Mononuclear cell (primary cell): Measurements from ENCODE around the gene TTC28. TPM values are rescaled to one million over a fixed set of nuclear protein-coding genes. Genes with fewer than 3 reads are reported as not detected.

Experiments used
- H3K27me3 ChIP-seq: 2 replicates; pipeline ENCODE4 v1.6.0; 2011; ENCODE audit warnings: low read length, control low read depth; ENCODE audit not compliant: insufficient read depth
- H3K4me1 ChIP-seq: 2 replicates; pipeline ENCODE4 v1.5.1; 2011; ENCODE audit warnings: mild to moderate bottlenecking, low read length, control low read depth; ENCODE audit not compliant: insufficient read depth
- H3K4me3 ChIP-seq: 2 replicates; pipeline ENCODE4 v1.5.1; 2011; ENCODE audit warnings: mild to moderate bottlenecking, low read length, moderate library complexity
- H3K9me3 ChIP-seq: 2 replicates; pipeline ENCODE4 v1.5.1; 2011; ENCODE audit warnings: low read depth, mild to moderate bottlenecking, control low read depth, low read length
- total RNA-seq: library from RNA; depleted of rRNA; stranded (reverse); fragments of >200 nt; gene quantifications from one replicate; pipeline ENCODE4 v1.2.3, GENCODE V29; 2012

The TTC28 gene
- total RNA-seq, 1 donor: 1.5 TPM

GRCh38 chr22:28358312-28358711, 321.3 kb downstream of the TTC28 start:
- H3K27me3 ChIP-seq: no peaks in the 10 kb centered on the region
- no peaks in the 10 kb centered on the region for H3K9me3 ChIP-seq
- no peaks in the 10 kb centered on the region for H3K4me1 ChIP-seq
- H3K4me3 ChIP-seq: no peak overlapping the region

GRCh38 chr22:28357193-28357592, 322.4 kb downstream of the TTC28 start:
- no peaks in the 10 kb centered on the region for H3K27me3 ChIP-seq
- no peak overlapping the region for H3K4me3 ChIP-seq
- no peaks in the 10 kb centered on the region for H3K4me1 ChIP-seq
- no peaks in the 10 kb centered on the region for H3K9me3 ChIP-seq

GRCh38 chr22:28351476-28351875, 328.2 kb downstream of the TTC28 start:
- H3K4me1 ChIP-seq: no peaks in the 10 kb centered on the region
- no peaks in the 10 kb centered on the region for H3K27me3 ChIP-seq
- no peak overlapping the region for H3K4me3 ChIP-seq
- no peaks in the 10 kb centered on the region for H3K9me3 ChIP-seq

GRCh38 chr22:28348613-28349609, 330.7 kb downstream of the TTC28 start:
- Histone ChIP-seq H3K4me1 (no peaks in the 10 kb centered on the region), H3K27me3 (no peaks in the 10 kb centered on the region), H3K9me3 (no peaks in the 10 kb centered on the region), H3K4me3 (no peak overlapping the region)

- Histone ChIP-seq H3K4me3 (no peak overlapping the region), H3K9me3 (no peaks in the 10 kb centered on the region), H3K27me3 (no peaks in the 10 kb centered on the region), H3K4me1 (no peaks in the 10 kb centered on the region)
Measured at GRCh38 chr22:28346308-28346707, 333.3 kb downstream of the TTC28 start.

- Histone ChIP-seq H3K4me3 (no peak overlapping the region), H3K27me3 (no peaks in the 10 kb centered on the region)
Measured at GRCh38 chr22:28344918-28345703, 334.5 kb downstream of the TTC28 start.

GRCh38 chr22:28341001-28341400, 338.6 kb downstream of the TTC28 start:
- Histone ChIP-seq H3K27me3 (no peaks in the 10 kb centered on the region), H3K9me3 (no peaks in the 10 kb centered on the region), H3K4me3 (no peak overlapping the region), H3K4me1 (no peaks in the 10 kb centered on the region)

More at GRCh38 chr22:28344918-28345703, 334.5 kb downstream of the TTC28 start:
- H3K9me3 ChIP-seq: no peaks in the 10 kb centered on the region
- no peaks in the 10 kb centered on the region for H3K4me1 ChIP-seq

- no peaks in the 10 kb centered on the region for H3K9me3 ChIP-seq
- H3K4me1 ChIP-seq: no peaks in the 10 kb centered on the region
- no peak overlapping the region for H3K4me3 ChIP-seq
- H3K27me3 ChIP-seq: no peaks in the 10 kb centered on the region
Measured at GRCh38 chr22:28333088-28333487, 346.6 kb downstream of the TTC28 start.

GRCh38 chr22:28332410-28332809, 347.2 kb downstream of the TTC28 start:
- Histone ChIP-seq H3K27me3 (no peaks in the 10 kb centered on the region), H3K9me3 (no peaks in the 10 kb centered on the region), H3K4me3 (no peak overlapping the region), H3K4me1 (no peaks in the 10 kb centered on the region)

- Histone ChIP-seq H3K4me3 (no peak overlapping the region), H3K9me3 (no peaks in the 10 kb centered on the region), H3K4me1 (no peaks in the 10 kb centered on the region), H3K27me3 (no peaks in the 10 kb centered on the region)
Measured at GRCh38 chr22:28331695-28332094, 347.9 kb downstream of the TTC28 start.

- no peaks in the 10 kb centered on the region for H3K9me3 ChIP-seq
- no peak overlapping the region for H3K4me3 ChIP-seq
- no peaks in the 10 kb centered on the region for H3K27me3 ChIP-seq
- no peaks in the 10 kb centered on the region for H3K4me1 ChIP-seq
Measured at GRCh38 chr22:28329186-28330073, 350.2 kb downstream of the TTC28 start.

GRCh38 chr22:28328756-28329155, 350.9 kb downstream of the TTC28 start:
- H3K9me3 ChIP-seq: no peaks in the 10 kb centered on the region
- no peaks in the 10 kb centered on the region for H3K27me3 ChIP-seq
- H3K4me3 ChIP-seq: no peak overlapping the region

GRCh38 chr22:28316014-28316413, 363.6 kb downstream of the TTC28 start:
- no peak overlapping the region for H3K4me3 ChIP-seq
- no peaks in the 10 kb centered on the region for H3K27me3 ChIP-seq
- no peaks in the 10 kb centered on the region for H3K9me3 ChIP-seq
- no peaks in the 10 kb centered on the region for H3K4me1 ChIP-seq

More at GRCh38 chr22:28328756-28329155, 350.9 kb downstream of the TTC28 start:
- no peaks in the 10 kb centered on the region for H3K4me1 ChIP-seq

GRCh38 chr22:28314959-28315358, 364.7 kb downstream of the TTC28 start:
- no peaks in the 10 kb centered on the region for H3K4me1 ChIP-seq
- no peaks in the 10 kb centered on the region for H3K9me3 ChIP-seq
- H3K4me3 ChIP-seq: no peak overlapping the region
- no peaks in the 10 kb centered on the region for H3K27me3 ChIP-seq
